ENCODE data around the gene CPPED1.

The CPPED1 gene

DNA sequence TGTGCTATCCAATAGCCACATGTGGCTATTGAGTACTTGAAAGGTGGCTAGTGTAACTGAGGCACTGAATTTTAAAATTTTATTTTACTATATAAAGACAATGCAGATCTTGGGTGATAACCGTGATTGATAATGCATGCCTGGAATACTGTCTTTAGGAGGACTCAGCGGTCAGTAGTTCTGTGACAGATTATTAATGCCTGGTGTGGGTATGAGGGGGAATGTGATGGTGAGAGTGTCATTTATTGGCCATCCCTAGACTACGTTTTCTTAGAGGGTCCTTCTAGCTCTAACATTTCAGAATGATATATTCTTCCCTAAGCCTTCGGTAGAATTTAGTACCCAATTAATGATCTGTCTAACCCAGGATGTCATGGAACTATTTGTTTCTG is 157.6 kb downstream of the CPPED1 start:
- TF ChIP-seq, protein P1, sequence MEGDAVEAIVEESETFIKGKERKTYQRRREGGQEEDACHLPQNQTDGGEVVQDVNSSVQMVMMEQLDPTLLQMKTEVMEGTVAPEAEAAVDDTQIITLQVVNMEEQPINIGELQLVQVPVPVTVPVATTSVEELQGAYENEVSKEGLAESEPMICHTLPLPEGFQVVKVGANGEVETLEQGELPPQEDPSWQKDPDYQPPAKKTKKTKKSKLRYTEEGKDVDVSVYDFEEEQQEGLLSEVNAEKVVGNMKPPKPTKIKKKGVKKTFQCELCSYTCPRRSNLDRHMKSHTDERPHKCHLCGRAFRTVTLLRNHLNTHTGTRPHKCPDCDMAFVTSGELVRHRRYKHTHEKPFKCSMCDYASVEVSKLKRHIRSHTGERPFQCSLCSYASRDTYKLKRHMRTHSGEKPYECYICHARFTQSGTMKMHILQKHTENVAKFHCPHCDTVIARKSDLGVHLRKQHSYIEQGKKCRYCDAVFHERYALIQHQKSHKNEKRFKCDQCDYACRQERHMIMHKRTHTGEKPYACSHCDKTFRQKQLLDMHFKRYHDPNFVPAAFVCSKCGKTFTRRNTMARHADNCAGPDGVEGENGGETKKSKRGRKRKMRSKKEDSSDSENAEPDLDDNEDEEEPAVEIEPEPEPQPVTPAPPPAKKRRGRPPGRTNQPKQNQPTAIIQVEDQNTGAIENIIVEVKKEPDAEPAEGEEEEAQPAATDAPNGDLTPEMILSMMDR (IDR thresholded peaks at IDR 0.05; ENCODE audit: low read depth, low read length, missing control alignments), result no peak
- DNase-seq (ENCODE audit: extremely low read depth, low read depth), result no peak
- H3K4me3 ChIP-seq (replicated peaks; ENCODE audit: low read depth, low read length), result no peak overlapping the region

DNA sequence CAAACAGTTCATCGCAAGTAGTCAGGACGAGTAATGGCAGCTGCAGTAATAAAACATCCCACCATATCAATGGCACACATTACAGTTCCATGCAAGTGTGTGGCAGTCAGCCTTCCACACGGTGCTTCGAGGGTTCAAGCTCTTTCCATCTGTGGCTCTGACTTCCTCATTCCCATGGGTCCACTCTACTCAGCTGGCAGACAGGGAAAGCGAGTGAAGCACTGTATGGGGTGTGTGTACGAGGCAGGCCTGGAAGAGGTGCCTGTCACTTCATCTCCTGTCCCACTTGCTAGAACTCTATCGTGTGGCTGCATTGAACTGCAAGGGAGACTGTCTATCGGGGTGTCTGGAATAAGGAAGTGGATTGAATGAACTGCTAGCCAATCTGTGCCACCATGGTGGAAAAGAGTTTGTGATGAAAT is 160.6 kb downstream of the CPPED1 start:
- DNase-seq (ENCODE audit: extremely low read depth, low read depth), result no peak
- H3K4me3 ChIP-seq (replicated peaks; ENCODE audit: low read depth, low read length), result no peak overlapping the region
- TF ChIP-seq, protein P1 (IDR thresholded peaks at IDR 0.05; ENCODE audit: low read depth, low read length, missing control alignments), result no peak

DNA sequence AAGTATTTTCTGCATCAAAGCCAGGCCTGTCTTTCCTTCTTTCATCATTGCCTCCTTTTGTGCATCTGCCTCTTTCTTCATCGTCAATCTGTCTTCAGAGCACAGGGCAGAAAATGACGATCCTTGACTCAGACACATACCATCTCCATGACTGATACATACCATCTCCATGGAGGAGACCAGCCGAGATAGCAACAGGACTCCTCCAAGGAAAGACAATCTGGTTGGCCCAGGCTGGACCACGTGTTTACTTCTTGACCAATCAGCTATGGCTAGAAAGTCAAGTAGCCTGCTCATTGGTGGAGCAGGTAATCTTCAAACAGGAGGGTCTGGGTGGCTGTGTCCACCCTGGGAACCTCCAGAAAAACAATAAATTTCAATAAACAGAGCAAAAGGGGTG is 164.6 kb downstream of the CPPED1 start:
- DNase-seq (ENCODE audit: extremely low read depth, low read depth), result peak; percentile 17
- no peak overlapping the region for H3K4me3 ChIP-seq (replicated peaks; ENCODE audit: low read depth, low read length)
- TF ChIP-seq, protein P1 (IDR thresholded peaks at IDR 0.05; ENCODE audit: low read depth, low read length, missing control alignments), result no peak

DNA sequence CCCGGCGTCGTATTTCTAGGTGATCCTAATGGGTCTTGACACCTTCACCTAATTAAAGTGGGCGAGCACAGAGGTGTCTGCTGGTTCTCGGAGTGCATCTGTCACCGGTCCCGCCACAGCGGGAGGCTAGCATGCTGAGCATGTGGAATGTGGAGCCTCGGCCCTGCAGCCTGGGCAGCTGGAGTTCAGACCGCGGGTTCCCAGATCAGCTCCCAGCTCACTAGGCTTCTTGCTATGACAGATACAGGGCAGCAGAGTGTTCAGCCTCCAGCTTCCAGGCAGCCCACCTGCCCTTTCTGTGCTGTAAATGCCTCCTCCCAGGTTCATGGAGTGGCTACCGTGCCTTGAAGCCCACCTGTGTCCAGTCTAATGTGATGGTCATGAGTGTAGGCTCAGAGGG is 166.7 kb downstream of the CPPED1 start:
- no peak for DNase-seq (ENCODE audit: extremely low read depth, low read depth)
- no peak overlapping the region for H3K4me3 ChIP-seq (replicated peaks; ENCODE audit: low read depth, low read length)
- TF ChIP-seq, protein P1 (IDR thresholded peaks at IDR 0.05; ENCODE audit: low read depth, low read length, missing control alignments), result no peak

DNA sequence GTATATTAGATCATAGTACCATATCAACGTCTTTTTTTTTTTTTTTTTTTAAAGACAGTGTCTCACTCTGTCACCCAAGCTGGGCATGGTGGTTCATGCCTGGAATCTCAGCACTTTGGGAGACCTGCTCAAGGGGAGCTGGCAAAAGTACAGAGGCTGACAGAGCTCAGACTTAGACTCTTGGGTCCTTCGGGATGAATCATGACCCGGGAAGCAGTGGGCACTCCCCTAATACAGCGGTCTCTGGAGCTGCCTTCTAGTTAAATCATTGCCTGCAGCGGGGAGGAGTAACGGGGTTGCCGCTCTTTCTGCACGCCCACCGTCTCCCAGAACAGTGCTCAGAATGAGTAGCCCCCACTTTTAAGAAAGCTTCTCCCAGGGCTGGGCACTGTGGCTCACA is 174.4 kb downstream of the CPPED1 start:
- no peak overlapping the region for H3K4me3 ChIP-seq (replicated peaks; ENCODE audit: low read depth, low read length)
- DNase-seq (ENCODE audit: extremely low read depth, low read depth), result no peak
- TF ChIP-seq, protein P1 (IDR thresholded peaks at IDR 0.05; ENCODE audit: low read depth, low read length, missing control alignments), result no peak

DNA sequence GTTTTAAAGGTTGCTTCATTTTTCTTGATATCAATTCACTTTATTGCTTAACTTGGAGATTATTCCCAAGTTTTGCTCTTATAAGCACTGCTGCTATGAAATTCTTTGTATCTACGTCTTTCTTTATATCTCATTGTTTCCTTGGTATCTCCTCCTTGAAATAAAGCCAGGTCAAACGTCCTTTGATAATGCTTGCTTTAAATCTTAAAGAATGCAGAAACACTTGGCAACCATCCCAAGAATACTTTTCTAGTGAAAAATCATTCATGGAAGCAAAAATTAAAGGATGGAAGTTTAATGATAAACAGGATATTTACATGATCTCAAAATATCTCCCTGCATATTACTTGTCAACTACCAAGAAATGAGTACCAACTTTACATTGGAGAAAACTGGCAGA is 175.2 kb downstream of the CPPED1 start:
- H3K4me3 ChIP-seq (replicated peaks; ENCODE audit: low read depth, low read length), result no peak overlapping the region
- TF ChIP-seq, protein P1 (IDR thresholded peaks at IDR 0.05; ENCODE audit: low read depth, low read length, missing control alignments), result no peak
- DNase-seq (ENCODE audit: extremely low read depth, low read depth), result no peak

DNA sequence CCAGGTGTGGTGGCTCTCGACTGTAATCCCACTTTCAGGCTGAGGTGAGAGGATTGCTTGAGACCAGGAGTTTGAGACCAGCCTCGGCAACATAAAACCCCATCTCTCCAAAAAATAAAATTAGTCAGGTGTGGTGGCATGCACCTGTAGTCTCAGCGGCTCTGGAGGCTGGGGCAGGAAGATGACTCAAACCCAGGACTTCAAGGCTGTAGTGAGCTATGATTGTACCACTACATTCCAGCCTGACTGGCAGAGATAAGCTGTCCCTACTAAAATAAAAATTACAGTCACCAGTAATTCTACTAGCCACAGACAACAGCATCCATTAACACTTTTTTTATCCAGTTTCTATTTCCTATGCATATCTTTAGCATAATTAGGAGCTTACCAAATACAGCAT is 176.3 kb downstream of the CPPED1 start:
- TF ChIP-seq, protein P1 (IDR thresholded peaks at IDR 0.05; ENCODE audit: low read depth, low read length, missing control alignments), result no peak

More for the DNA sequence above, 176.3 kb downstream of the CPPED1 start:
- H3K4me3 ChIP-seq (replicated peaks; ENCODE audit: low read depth, low read length), result no peak overlapping the region
- no peak for DNase-seq (ENCODE audit: extremely low read depth, low read depth)
